GM12865 (cell line): ENCODE measurements around the gene MYRFL.

Experiments used
- DNase-seq: peaks from one replicate; pipeline ENCODE4 v3.0.0; 2010; ENCODE audit warnings: low read depth
- H3K4me3 ChIP-seq: 2 replicates; pipeline ENCODE4 v1.5.1; 2011; ENCODE audit warnings: mild to moderate bottlenecking, low read depth, low read length, control low read depth
- CTCF ChIP-seq: IDR thresholded peaks from 2 replicates; pipeline ENCODE4 v1.5.1; 2011; ENCODE audit warnings: low read length, control low read depth, low read depth, inconsistent platforms; ENCODE audit not compliant: insufficient read depth; ENCODE audit errors: missing control alignments

The MYRFL gene

DNA sequence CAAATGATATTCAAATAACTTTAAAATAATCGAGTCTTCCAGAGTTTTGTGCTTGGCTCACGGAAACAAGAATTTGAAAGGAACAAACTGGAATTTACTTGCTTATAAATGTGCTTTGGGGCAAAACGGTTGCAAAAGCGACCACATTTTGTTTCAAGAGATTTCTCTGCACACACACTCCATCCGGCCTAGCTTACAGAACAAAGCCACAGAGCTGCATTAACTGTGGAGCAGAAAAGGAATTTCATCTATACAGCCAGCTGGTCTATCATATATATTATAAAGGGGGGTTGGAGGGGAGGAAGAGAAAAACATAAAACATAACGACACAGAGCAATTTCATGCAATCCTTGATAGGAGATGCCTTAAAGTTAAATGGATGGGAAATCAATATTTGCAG is 153.0 kb downstream of the MYRFL start:
- DNase-seq: no peak
- TF ChIP-seq CTCF: no peak
- no peak overlapping the region for H3K4me3 ChIP-seq

DNA sequence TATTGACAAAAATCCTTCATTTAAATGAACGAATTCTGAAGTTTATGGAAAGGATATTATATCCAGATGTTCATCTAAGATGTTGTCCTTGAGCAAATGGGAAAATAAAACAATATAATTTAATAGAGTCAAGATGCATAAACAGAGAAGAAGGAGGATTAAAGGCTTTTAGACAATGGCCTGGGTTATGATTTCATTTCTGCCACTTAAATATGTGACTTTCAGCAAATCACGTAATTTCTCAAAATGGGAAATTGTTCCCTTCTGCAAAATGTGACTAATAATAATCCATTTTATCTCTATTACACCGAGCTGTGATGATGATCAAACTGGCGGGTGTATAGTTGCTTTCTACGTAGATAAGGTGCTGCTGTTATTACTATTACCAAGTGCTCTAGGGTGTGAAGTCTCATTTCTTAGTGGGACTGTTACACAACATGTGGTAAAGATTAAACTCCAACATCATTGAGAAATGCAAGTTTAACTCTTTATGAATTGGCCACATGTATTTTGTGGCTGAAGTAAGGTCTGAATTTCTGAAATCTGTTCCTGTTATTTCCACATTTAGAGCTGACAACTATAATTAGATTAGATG is 157.0 kb downstream of the MYRFL start:
- DNase-seq: no peak
- TF ChIP-seq CTCF: no peak
- no peak overlapping the region for H3K4me3 ChIP-seq

- DNase-seq: no peak
- no peak for TF ChIP-seq CTCF
- no peak overlapping the region for H3K4me3 ChIP-seq
Observed at GRCh38 chr12:69984241-69984640, 159.2 kb downstream of the MYRFL start.

GRCh38 chr12:69985656-69986055 is 160.6 kb downstream of the MYRFL start:
- peak; percentile 52 for TF ChIP-seq CTCF
- no peak overlapping the region for H3K4me3 ChIP-seq
- DNase-seq: peak; percentile 44

DNA sequence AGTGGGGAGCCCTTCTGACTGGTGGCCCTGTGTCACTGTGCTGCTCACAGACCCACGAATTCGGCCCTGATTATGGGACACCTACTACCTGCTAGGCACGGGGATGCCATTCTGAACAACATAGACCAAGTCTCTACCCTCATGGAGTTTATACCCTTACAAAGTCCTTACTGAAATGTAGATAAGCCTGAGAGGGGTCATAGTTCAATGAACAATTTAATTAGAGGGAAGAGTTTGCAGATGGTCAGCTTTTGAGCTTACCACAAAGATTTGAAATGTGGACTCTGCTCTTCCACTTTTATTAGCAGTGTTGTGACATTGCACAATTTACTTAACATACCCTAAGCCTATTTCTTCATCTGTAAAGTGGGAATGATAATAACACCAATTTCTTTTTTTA is 161.1 kb downstream of the MYRFL start:
- no peak for DNase-seq
- no peak for TF ChIP-seq CTCF
- no peak overlapping the region for H3K4me3 ChIP-seq

GRCh38 chr12:69987579-69988091 is 162.6 kb downstream of the MYRFL start:
- no peak for DNase-seq
- no peak overlapping the region for H3K4me3 ChIP-seq
- TF ChIP-seq CTCF: no peak
